PC-3 (cell line): ENCODE data around the gene CPZ.

Source experiments
- EZH2 ChIP-seq: fragments of 300-600 bp; sonication (generic); IDR thresholded peaks from one replicate; pipeline ENCODE4 v1.6.1; 2017; ENCODE audit warnings: antibody characterized with exemption, mild to moderate bottlenecking, low read length; ENCODE audit not compliant: unreplicated experiment
- TF ChIP-seq, protein P1 (sequence below): fragments of 300-600 bp; sonication (generic); conservative IDR thresholded peaks from 2 replicates; pipeline ENCODE4 v1.5.1; 2017; ENCODE audit warnings: antibody characterized with exemption, low read depth, mild to moderate bottlenecking, low read length

DNA sequence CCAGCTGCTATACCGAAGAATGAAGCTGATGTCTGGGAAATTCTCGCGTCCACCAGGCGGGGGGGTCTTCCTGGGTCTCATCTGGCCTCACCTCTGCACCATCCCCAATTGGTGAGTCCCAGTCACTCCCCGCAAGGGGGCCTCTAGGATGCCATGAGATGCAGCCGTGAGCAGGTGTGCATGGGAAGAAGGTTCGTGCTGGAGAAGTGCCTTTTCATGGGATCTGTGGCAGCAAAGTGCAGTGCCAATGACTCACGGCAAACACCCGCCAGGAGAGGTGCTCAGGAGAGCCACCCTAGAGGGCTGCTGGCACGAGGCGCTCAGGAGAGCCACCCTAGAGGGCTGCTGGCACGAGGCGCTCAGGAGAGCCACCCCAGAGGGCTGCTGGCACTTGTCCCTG lies 55.1 kb downstream of the CPZ start:
- TF ChIP-seq, protein P1, sequence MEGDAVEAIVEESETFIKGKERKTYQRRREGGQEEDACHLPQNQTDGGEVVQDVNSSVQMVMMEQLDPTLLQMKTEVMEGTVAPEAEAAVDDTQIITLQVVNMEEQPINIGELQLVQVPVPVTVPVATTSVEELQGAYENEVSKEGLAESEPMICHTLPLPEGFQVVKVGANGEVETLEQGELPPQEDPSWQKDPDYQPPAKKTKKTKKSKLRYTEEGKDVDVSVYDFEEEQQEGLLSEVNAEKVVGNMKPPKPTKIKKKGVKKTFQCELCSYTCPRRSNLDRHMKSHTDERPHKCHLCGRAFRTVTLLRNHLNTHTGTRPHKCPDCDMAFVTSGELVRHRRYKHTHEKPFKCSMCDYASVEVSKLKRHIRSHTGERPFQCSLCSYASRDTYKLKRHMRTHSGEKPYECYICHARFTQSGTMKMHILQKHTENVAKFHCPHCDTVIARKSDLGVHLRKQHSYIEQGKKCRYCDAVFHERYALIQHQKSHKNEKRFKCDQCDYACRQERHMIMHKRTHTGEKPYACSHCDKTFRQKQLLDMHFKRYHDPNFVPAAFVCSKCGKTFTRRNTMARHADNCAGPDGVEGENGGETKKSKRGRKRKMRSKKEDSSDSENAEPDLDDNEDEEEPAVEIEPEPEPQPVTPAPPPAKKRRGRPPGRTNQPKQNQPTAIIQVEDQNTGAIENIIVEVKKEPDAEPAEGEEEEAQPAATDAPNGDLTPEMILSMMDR: no peak
- TF ChIP-seq EZH2: no peak
